NB4 (cell line): ENCODE results near the gene CHCHD4.

Source experiments
- DNase-seq: peaks from one replicate; pipeline ENCODE4 v3.0.0; 2010; ENCODE audit warnings: low read depth
- H3K4me3 ChIP-seq: one replicate; pipeline ENCODE4 v1.5.1; 2011; ENCODE audit warnings: mild to moderate bottlenecking, low read depth, low read length, moderate library complexity
- MAX ChIP-seq: IDR thresholded peaks from 2 replicates; pipeline ENCODE4 v1.6.1; 2011; ENCODE audit warnings: low read depth, low read length
- MYC ChIP-seq: IDR thresholded peaks from 2 replicates; pipeline ENCODE4 v1.6.1; 2011; ENCODE audit warnings: low read depth, low read length
- POLR2A ChIP-seq: IDR thresholded peaks from 2 replicates; pipeline ENCODE4 v1.6.1; 2011; ENCODE audit warnings: mild to moderate bottlenecking; ENCODE audit not compliant: insufficient read length; ENCODE audit errors: extremely low read depth
- TF ChIP-seq, protein P1 (sequence below): IDR thresholded peaks from one replicate; pipeline ENCODE4 v1.5.1; 2012; ENCODE audit warnings: low read depth, low read length

The CHCHD4 gene

DNA sequence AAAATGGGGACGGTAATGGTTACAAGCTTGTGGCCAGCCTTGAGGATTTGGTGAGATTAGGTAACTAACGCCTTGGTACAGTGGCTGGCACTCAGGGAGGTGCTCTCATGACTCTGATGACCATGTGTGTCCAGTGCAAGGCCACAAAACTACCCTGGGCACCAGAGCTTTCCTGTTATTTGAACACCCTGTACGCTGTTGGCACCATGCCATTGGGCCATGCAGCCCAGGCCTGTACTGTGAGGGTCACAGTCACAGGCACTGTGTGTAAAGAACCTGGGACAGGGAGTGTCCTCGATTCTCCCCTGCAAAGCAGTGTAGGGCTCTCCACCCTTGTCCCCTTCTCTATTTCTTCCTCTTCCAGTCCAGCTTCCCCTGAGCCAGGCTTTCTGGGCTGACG, 6.5 kb upstream of the CHCHD4 start:
- DNase-seq, result no peak
- TF ChIP-seq MAX (no peak), POLR2A (no peak), MYC (no peak)
- TF ChIP-seq, protein P1, sequence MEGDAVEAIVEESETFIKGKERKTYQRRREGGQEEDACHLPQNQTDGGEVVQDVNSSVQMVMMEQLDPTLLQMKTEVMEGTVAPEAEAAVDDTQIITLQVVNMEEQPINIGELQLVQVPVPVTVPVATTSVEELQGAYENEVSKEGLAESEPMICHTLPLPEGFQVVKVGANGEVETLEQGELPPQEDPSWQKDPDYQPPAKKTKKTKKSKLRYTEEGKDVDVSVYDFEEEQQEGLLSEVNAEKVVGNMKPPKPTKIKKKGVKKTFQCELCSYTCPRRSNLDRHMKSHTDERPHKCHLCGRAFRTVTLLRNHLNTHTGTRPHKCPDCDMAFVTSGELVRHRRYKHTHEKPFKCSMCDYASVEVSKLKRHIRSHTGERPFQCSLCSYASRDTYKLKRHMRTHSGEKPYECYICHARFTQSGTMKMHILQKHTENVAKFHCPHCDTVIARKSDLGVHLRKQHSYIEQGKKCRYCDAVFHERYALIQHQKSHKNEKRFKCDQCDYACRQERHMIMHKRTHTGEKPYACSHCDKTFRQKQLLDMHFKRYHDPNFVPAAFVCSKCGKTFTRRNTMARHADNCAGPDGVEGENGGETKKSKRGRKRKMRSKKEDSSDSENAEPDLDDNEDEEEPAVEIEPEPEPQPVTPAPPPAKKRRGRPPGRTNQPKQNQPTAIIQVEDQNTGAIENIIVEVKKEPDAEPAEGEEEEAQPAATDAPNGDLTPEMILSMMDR, result no peak
- H3K4me3 ChIP-seq, result no peak overlapping the region

GRCh38 chr3:14130707-14131106, 6.0 kb upstream of the CHCHD4 start:
- DNase-seq, result no peak
- no peak for TF ChIP-seq MYC
- no peak for TF ChIP-seq MAX
- TF ChIP-seq POLR2A, result no peak
- TF ChIP-seq, protein P1, result no peak
- H3K4me3 ChIP-seq, result no peak overlapping the region

DNA sequence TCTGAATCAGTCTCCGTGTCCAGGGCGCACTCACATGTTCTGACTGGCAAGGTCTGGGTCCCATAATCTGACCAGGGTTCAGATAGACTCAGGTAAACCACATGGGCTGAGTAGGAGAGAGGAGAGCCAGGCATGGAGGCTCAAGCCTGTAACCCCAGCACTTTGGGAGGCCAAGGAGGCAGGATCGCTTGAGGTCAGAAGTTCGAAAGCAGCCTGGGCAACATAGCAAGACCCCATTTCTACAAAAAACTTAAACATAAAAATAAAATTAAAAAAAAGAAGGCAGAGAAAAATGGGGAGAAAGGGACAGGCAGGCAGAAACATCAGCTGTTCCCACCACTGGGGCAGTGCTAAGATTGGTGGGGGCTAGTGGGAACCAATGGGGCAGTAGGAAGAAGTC, 5.6 kb upstream of the CHCHD4 start:
- TF ChIP-seq MYC, result no peak
- TF ChIP-seq, protein P1, result no peak
- no peak for TF ChIP-seq POLR2A
- TF ChIP-seq MAX, result no peak
- no peak overlapping the region for H3K4me3 ChIP-seq
- DNase-seq, result no peak

DNA sequence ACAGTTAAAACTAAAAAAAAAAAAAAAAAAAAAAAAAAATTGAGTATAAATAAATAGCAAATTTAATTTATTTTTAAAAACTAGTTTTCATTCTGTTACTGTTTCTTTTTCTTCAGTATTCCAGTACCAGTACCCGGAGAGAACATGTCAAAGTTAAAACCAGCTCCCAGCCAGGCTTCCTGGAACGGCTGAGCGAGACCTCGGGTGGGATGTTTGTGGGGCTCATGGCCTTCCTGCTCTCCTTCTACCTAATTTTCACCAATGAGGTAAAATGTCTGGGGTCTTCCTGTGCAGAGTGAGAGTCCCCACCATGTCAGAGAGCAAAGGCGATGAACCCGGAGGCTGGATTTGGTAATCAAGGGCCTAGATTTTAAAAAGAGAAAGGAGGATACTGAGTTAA, 4.6 kb upstream of the CHCHD4 start:
- no peak overlapping the region for H3K4me3 ChIP-seq
- DNase-seq, result no peak
- TF ChIP-seq MYC (no peak), MAX (no peak), POLR2A (no peak)
- TF ChIP-seq, protein P1, result no peak

GRCh38 chr3:14128724-14129123, 4.1 kb upstream of the CHCHD4 start:
- DNase-seq, result no peak
- H3K4me3 ChIP-seq, result no peak overlapping the region
- TF ChIP-seq, protein P1, result no peak
- TF ChIP-seq MYC (no peak), MAX (no peak), POLR2A (no peak)

GRCh38 chr3:14127516-14128161, 3.0 kb upstream of the CHCHD4 start:
- TF ChIP-seq MAX (no peak), POLR2A (no peak), MYC (no peak)
- TF ChIP-seq, protein P1, result no peak
- DNase-seq, result no peak

More at GRCh38 chr3:14127516-14128161, 3.0 kb upstream of the CHCHD4 start:
- H3K4me3 ChIP-seq, result no peak overlapping the region
